Keratinocyte (primary cell): ENCODE data around the gene ARFGEF3. TPM values are rescaled to one million over a fixed set of nuclear protein-coding genes. Genes with fewer than 3 reads are reported as not detected.

ENCODE experiments used
- DNase-seq: peaks from one replicate; pipeline ENCODE4 v3.0.0-alpha.2; 2011; ENCODE audit warnings: low read depth, missing footprints, low spot score
- FAIRE-seq: peaks from 2 replicates; lab custom pipeline; 2011; peaks lifted over from hg19 to GRCh38; lab: Jason Lieb, UNC
- H2AFZ ChIP-seq: 2 replicates; pipeline ENCODE4 v1.6.0; 2012; ENCODE audit warnings: low read length, control low read depth, inconsistent platforms; ENCODE audit not compliant: control insufficient read depth
- H3K27ac ChIP-seq: 2 replicates; pipeline ENCODE4 v1.5.1; 2011; ENCODE audit warnings: low read length; ENCODE audit not compliant: control insufficient read depth, insufficient read depth
- H3K27me3 ChIP-seq: 3 replicates; pipeline ENCODE4 v1.6.0; 2011; ENCODE audit warnings: low read length; ENCODE audit not compliant: control insufficient read depth, insufficient read depth; ENCODE audit errors: extremely low read depth
- H3K36me3 ChIP-seq, 2 experiments: 2 replicates in 1 of 2; 3 replicates in 1 of 2; pipeline ENCODE4 v1.5.1; 2011; ENCODE audit warnings: low read length in 2 of 2, mild to moderate bottlenecking in 1 of 2; ENCODE audit not compliant: control insufficient read depth in 2 of 2, insufficient read depth in 2 of 2; ENCODE audit errors: extremely low read depth in 1 of 2
- H3K4me1 ChIP-seq: 3 replicates; pipeline ENCODE4 v1.5.1; 2011; ENCODE audit warnings: low read length; ENCODE audit not compliant: control insufficient read depth, insufficient read depth; ENCODE audit errors: extremely low read depth
- H3K4me2 ChIP-seq: 3 replicates; pipeline ENCODE4 v1.6.0; 2011; ENCODE audit warnings: low read depth, low read length; ENCODE audit not compliant: control insufficient read depth, insufficient read depth; ENCODE audit errors: extremely low read depth
- H3K4me3 ChIP-seq, 3 experiments: fragments of 200-600 bp in 1 of 3; sonication (generic) in 1 of 3; 2 replicates in 2 of 3; 3 replicates in 1 of 3; pipeline ENCODE4 v1.5.1; 2011 to 2016; ENCODE audit warnings: low read length in 3 of 3, mild to moderate bottlenecking in 3 of 3, control low read depth in 2 of 3, inconsistent platforms in 1 of 3, low read depth in 1 of 3, mixed read lengths in 1 of 3, mixed run types in 1 of 3, moderate library complexity in 1 of 3; ENCODE audit not compliant: control insufficient read depth in 2 of 3, insufficient read depth in 2 of 3; ENCODE audit errors: extremely low read depth in 1 of 3
- H3K79me2 ChIP-seq: 2 replicates; pipeline ENCODE4 v1.6.0; 2012; ENCODE audit warnings: low read length; ENCODE audit not compliant: control insufficient read depth, insufficient read depth
- H3K9ac ChIP-seq: 3 replicates; pipeline ENCODE4 v1.6.0; 2011; ENCODE audit warnings: low read length; ENCODE audit not compliant: control insufficient read depth, insufficient read depth; ENCODE audit errors: extremely low read depth
- H3K9me1 ChIP-seq: 3 replicates; pipeline ENCODE4 v1.6.0; 2011; ENCODE audit warnings: low read length; ENCODE audit not compliant: control insufficient read depth, insufficient read depth; ENCODE audit errors: extremely low read depth
- H3K9me3 ChIP-seq: 2 replicates; pipeline ENCODE4 v1.5.1; 2012; ENCODE audit warnings: low read depth, low read length; ENCODE audit not compliant: control insufficient read depth
- H4K20me1 ChIP-seq: 3 replicates; pipeline ENCODE4 v1.6.0; 2011; ENCODE audit warnings: low read length; ENCODE audit not compliant: control insufficient read depth, insufficient read depth; ENCODE audit errors: extremely low read depth
- EZH2 ChIP-seq: IDR thresholded peaks from one replicate; pipeline ENCODE4 v1.6.1; 2012; ENCODE audit warnings: inconsistent platforms, mild to moderate bottlenecking, low read length, moderate library complexity
- dilution Hi-C: fragments of 300-500 bp; cut with MboI; formaldehyde crosslinking; loops from one replicate; pipeline ENCODE4 v1.7.0; 2020; ENCODE audit warnings: low sequenced_read_pairs; ENCODE audit not compliant: extremely low pct_ligation_motif_present
- polyA plus RNA-seq, 5 experiments: library from polyadenylated mRNA; depleted of rRNA in 3 of 5; stranded (reverse) in 3 of 5; stranded (forward) in 1 of 5; unstranded in 1 of 5; fragments of >200 nt; gene quantifications; 1 replicate in 1 of 5; 2 replicates in 3 of 5; 3 replicates in 1 of 5; pipeline versions ENCODE4 v1.2.1 to v1.2.3, GENCODE V29; 2011 to 2012; ENCODE audit warnings: missing spikeins in 2 of 5, low read depth in 1 of 5, low replicate concordance in 1 of 5
- TF ChIP-seq, protein P1 (sequence below), 3 experiments: IDR thresholded peaks in 1 of 3; conservative IDR thresholded peaks in 1 of 3; optimal IDR thresholded peaks in 1 of 3; 2 replicates in 2 of 3; 3 replicates in 1 of 3; pipeline versions ENCODE3 to v1.5.1; 2011; ENCODE audit warnings: low read length in 3 of 3, mild to moderate bottlenecking in 3 of 3, moderate library complexity in 2 of 3, control low read depth in 1 of 3, inconsistent platforms in 1 of 3; ENCODE audit not compliant: insufficient read depth in 2 of 3; ENCODE audit errors: extremely low read depth in 1 of 3

The ARFGEF3 gene
- polyA plus RNA-seq, 1 donor (not counting 4 experiments of a cell fraction or from before 2014, with no cell fraction given), result 0.09 TPM

- Histone ChIP-seq H3K9ac (no peak overlapping the region), H3K36me3 (no peaks in the 10 kb centered on the region), H4K20me1 (no peaks in the 10 kb centered on the region), H3K9me1 (no peaks in the 10 kb centered on the region), H3K27ac (no peak overlapping the region), H3K4me1 (peaks cover 11% of the 10 kb centered on the region), H3K27me3 (no peaks in the 10 kb centered on the region), H3K4me3 (no peak overlapping the region), H3K4me2 (no peak overlapping the region), H2AFZ (peak overlapping the region; percentile 51), H3K9me3 (no peaks in the 10 kb centered on the region), H3K79me2 (no peaks in the 10 kb centered on the region)
- dilution Hi-C loops, result no loop called here
- DNase-seq (no peak), FAIRE-seq (no peak)
- TF ChIP-seq EZH2, result no peak
- TF ChIP-seq, protein P1, sequence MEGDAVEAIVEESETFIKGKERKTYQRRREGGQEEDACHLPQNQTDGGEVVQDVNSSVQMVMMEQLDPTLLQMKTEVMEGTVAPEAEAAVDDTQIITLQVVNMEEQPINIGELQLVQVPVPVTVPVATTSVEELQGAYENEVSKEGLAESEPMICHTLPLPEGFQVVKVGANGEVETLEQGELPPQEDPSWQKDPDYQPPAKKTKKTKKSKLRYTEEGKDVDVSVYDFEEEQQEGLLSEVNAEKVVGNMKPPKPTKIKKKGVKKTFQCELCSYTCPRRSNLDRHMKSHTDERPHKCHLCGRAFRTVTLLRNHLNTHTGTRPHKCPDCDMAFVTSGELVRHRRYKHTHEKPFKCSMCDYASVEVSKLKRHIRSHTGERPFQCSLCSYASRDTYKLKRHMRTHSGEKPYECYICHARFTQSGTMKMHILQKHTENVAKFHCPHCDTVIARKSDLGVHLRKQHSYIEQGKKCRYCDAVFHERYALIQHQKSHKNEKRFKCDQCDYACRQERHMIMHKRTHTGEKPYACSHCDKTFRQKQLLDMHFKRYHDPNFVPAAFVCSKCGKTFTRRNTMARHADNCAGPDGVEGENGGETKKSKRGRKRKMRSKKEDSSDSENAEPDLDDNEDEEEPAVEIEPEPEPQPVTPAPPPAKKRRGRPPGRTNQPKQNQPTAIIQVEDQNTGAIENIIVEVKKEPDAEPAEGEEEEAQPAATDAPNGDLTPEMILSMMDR (optimal IDR thresholded peaks at IDR 0.05 in 1 of 3, IDR thresholded peaks at IDR 0.05 in 1 of 3, conservative IDR thresholded peaks at IDR 0.05 in 1 of 3; ENCODE audit: extremely low read depth in 1 of 3, insufficient read depth in 2 of 3, low read length in 3 of 3), result no peak
Observed at GRCh38 chr6:138309695-138310094, 148.0 kb downstream of the ARFGEF3 start.

DNA sequence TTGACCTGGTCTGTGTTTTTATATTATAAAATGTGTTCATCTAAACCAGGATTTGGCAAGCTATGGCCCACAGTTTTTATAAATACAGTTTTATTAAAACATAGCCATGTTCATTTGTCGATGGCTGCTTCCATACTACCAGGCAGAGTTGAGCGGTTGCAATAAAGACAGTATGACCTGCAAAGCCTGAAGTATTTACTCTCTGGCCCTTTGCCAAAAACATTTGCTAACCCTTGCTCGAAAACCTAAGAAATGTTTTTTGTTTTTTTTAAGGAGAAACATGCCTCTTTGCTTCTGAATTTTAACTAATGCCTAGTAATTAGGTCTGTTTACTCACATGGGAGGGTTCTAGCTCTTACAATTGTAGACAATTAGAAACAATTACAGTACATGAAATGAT, 148.6 kb downstream of the ARFGEF3 start:
- Histone ChIP-seq H4K20me1 (no peaks in the 10 kb centered on the region), H3K9ac (no peak overlapping the region), H3K27ac (no peak overlapping the region), H3K9me3 (no peaks in the 10 kb centered on the region), H2AFZ (no peak overlapping the region), H3K4me3 (no peak overlapping the region), H3K27me3 (no peaks in the 10 kb centered on the region), H3K4me1 (peaks cover 11% of the 10 kb centered on the region), H3K4me2 (no peak overlapping the region), H3K79me2 (no peaks in the 10 kb centered on the region), H3K36me3 (no peaks in the 10 kb centered on the region), H3K9me1 (no peaks in the 10 kb centered on the region)
- DNase-seq (no peak), FAIRE-seq (no peak)
- dilution Hi-C loops, result no loop called here
- TF ChIP-seq EZH2, result no peak
- TF ChIP-seq, protein P1 (optimal IDR thresholded peaks at IDR 0.05 in 1 of 3, IDR thresholded peaks at IDR 0.05 in 1 of 3, conservative IDR thresholded peaks at IDR 0.05 in 1 of 3; ENCODE audit: extremely low read depth in 1 of 3, insufficient read depth in 2 of 3, low read length in 3 of 3), result no peak
